Hematopoietic multipotent progenitor cell (in vitro differentiated cells): ENCODE measurements around the gene ZDHHC11. TPM values are rescaled to one million over a fixed set of nuclear protein-coding genes. Genes with fewer than 3 reads are reported as not detected.
"Not testable (repeated sequence)": the region's sequence is repeated elsewhere in the genome, so short reads cannot be mapped to it uniquely, and the experiment has no call there.

ENCODE experiments used
- DNase-seq, 3 donors: peaks; one replicate each; pipeline ENCODE4 v3.0.0-alpha.2; 2011 to 2015; ENCODE audit warnings: low read depth in 2 of 3, low spot score in 2 of 3
- total RNA-seq: library from RNA; depleted of rRNA; stranded (reverse); fragments of >200 nt; gene quantifications from one replicate; pipeline ENCODE4 v1.2.3, GENCODE V29; 2012

The ZDHHC11 gene
- total RNA-seq, 1 donor: 5.9 TPM

GRCh38 chr5:765948-766631 lies 84.7 kb downstream of the ZDHHC11 start:
- no peak for DNase-seq

GRCh38 chr5:763998-764781 lies 86.6 kb downstream of the ZDHHC11 start:
- no peak for DNase-seq

- no peak for DNase-seq
Observed at GRCh38 chr5:763397-763796, 87.4 kb downstream of the ZDHHC11 start.

GRCh38 chr5:762996-763395 lies 87.8 kb downstream of the ZDHHC11 start:
- DNase-seq: not testable (repeated sequence)

GRCh38 chr5:761854-762710 lies 88.7 kb downstream of the ZDHHC11 start:
- DNase-seq: no peak

- DNase-seq: no peak
Observed at GRCh38 chr5:761059-761771, 89.6 kb downstream of the ZDHHC11 start.

GRCh38 chr5:760363-761058 lies 90.3 kb downstream of the ZDHHC11 start:
- no peak for DNase-seq

GRCh38 chr5:759781-760362 lies 90.9 kb downstream of the ZDHHC11 start:
- no peak for DNase-seq

- peak; percentile 29 to 75 (median 66) for DNase-seq
Observed at GRCh38 chr5:759111-759751, 91.6 kb downstream of the ZDHHC11 start.

- DNase-seq: no peak
Observed at GRCh38 chr5:758698-759053, 92.1 kb downstream of the ZDHHC11 start.

GRCh38 chr5:757931-758697 lies 92.7 kb downstream of the ZDHHC11 start:
- peak in 2 of 3 donors; percentile 33 to 54 for DNase-seq

- no peak for DNase-seq
Observed at GRCh38 chr5:757346-757930, 93.3 kb downstream of the ZDHHC11 start.

- DNase-seq: no peak
Observed at GRCh38 chr5:756865-757345, 93.9 kb downstream of the ZDHHC11 start.

GRCh38 chr5:756171-756570 lies 94.6 kb downstream of the ZDHHC11 start:
- no peak for DNase-seq

GRCh38 chr5:754143-754632 lies 96.6 kb downstream of the ZDHHC11 start:
- DNase-seq: not testable (repeated sequence)

- not testable (repeated sequence) for DNase-seq
Observed at GRCh38 chr5:753567-754142, 97.1 kb downstream of the ZDHHC11 start.

- not testable (repeated sequence) for DNase-seq
Observed at GRCh38 chr5:752532-753115, 98.2 kb downstream of the ZDHHC11 start.
